DOHH2 (cell line): ENCODE results near the gene PDILT.

Experiments
- H3F3A ChIP-seq: fragments of 200-600 bp; sonication (generic), shearing (Covaris generic); 2 replicates; pipeline ENCODE4 v1.6.0; 2016; ENCODE audit warnings: antibody characterized with exemption, mild to moderate bottlenecking; ENCODE audit not compliant: control insufficient read depth, insufficient read depth
- H3K27ac ChIP-seq: fragments of 200-600 bp; sonication (generic); 2 replicates; pipeline ENCODE4 v1.5.1; 2014; ENCODE audit warnings: low read depth, mild to moderate bottlenecking, low read length, moderate library complexity
- H3K27me3 ChIP-seq: fragments of 200-600 bp; sonication (generic); 2 replicates; pipeline ENCODE4 v1.6.1; 2014; ENCODE audit warnings: mild to moderate bottlenecking, low read length, mixed read lengths; ENCODE audit not compliant: control insufficient read depth
- H3K36me3 ChIP-seq: fragments of 200-600 bp; sonication (generic); 2 replicates; pipeline ENCODE4 v1.6.1; 2014; ENCODE audit warnings: mild to moderate bottlenecking, low read length, moderate library complexity, mixed read lengths; ENCODE audit not compliant: control insufficient read depth
- H3K4me1 ChIP-seq: fragments of 200-600 bp; sonication (generic); 2 replicates; pipeline ENCODE4 v1.6.1; 2014; ENCODE audit warnings: mild to moderate bottlenecking, low read length, mixed read lengths; ENCODE audit not compliant: control insufficient read depth
- H3K4me2 ChIP-seq: fragments of 200-600 bp; sonication (generic); 2 replicates; pipeline ENCODE4 v1.6.0; 2014; ENCODE audit warnings: mild to moderate bottlenecking, low read length, moderate library complexity
- H3K4me3 ChIP-seq: fragments of 200-600 bp; sonication (generic); 2 replicates; pipeline ENCODE4 v1.5.1; 2014; ENCODE audit warnings: mild to moderate bottlenecking, low read length, mixed read lengths
- H3K79me2 ChIP-seq: fragments of 200-600 bp; sonication (generic); 2 replicates; pipeline ENCODE4 v1.6.1; 2014; ENCODE audit warnings: mild to moderate bottlenecking, low read length, mixed read lengths; ENCODE audit not compliant: control insufficient read depth
- H3K9me2 ChIP-seq: fragments of 200-600 bp; sonication (generic); replicated peaks from 2 replicates; pipeline ENCODE4 v1.6.1; 2014; ENCODE audit warnings: mild to moderate bottlenecking, low read length, mixed read lengths; ENCODE audit not compliant: control insufficient read depth
- H3K9me3 ChIP-seq: fragments of 200-600 bp; sonication (generic); 2 replicates; pipeline ENCODE4 v1.6.1; 2014; ENCODE audit warnings: antibody characterized with exemption, low read length, mixed read lengths; ENCODE audit not compliant: control insufficient read depth, insufficient read depth
- H4K20me1 ChIP-seq: fragments of 200-600 bp; sonication (generic); 2 replicates; pipeline ENCODE4 v1.6.0; 2014; ENCODE audit warnings: low read depth, mild to moderate bottlenecking, antibody characterized with exemption, low read length, moderate library complexity; ENCODE audit not compliant: control insufficient read depth, insufficient read depth
- EZH2phosphoT487 ChIP-seq: fragments of 200-600 bp; sonication (generic); IDR thresholded peaks from 2 replicates; pipeline ENCODE4 v1.6.1; 2017; ENCODE audit warnings: borderline replicate concordance, mild to moderate bottlenecking, antibody characterized with exemption, low read length, moderate library complexity, mixed read lengths
- TF ChIP-seq, protein P1 (sequence below): fragments of 200-600 bp; sonication (generic); IDR thresholded peaks from one replicate; pipeline ENCODE4 v1.5.1; 2014; ENCODE audit warnings: antibody characterized with exemption, mild to moderate bottlenecking, low read depth, low read length; ENCODE audit not compliant: poor library complexity, severe bottlenecking

PDILT gene

DNA sequence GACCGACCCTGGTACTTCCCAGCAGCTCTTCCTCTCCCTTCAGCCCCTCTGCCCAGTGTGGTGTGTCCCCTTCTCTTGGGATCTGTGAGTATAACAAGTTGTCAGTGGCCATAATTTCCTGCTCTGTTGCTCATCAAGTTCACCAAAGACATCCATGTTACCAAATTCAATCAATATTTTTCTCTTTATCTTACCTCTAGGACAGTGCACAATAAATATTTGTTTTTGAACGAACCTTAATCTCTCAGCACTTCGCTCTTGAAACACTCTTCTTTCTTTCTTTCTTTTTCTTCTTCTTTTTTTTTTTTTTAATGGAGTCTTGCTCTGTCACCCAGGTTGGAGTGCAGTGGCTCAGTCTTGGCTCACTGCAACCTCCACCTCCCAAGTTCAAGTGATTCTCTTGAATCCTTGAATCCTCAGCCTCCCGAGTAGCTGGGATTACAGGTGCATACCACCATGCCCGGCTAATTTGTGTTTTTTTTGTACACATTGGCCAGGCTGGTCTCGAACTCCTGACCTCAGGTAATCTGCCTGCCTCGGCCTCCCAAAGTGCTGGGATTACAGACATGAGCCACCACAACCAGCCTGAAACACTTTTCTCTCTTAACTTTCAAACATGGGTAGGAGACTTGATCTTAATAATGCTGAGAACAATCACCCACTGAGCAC is 49.3 kb downstream of the PDILT start:
- Histone ChIP-seq H4K20me1 (no peaks in the 10 kb centered on the region), H3K27ac (no peak overlapping the region), H3K4me1 (no peaks in the 10 kb centered on the region), H3K79me2 (no peaks in the 10 kb centered on the region), H3K36me3 (no peaks in the 10 kb centered on the region), H3K9me3 (no peaks in the 10 kb centered on the region), H3K4me3 (no peak overlapping the region), H3K4me2 (no peak overlapping the region), H3K9me2 (no peaks in the 10 kb centered on the region), H3F3A (no peaks in the 10 kb centered on the region), H3K27me3 (no peaks in the 10 kb centered on the region)
- TF ChIP-seq, protein P1, sequence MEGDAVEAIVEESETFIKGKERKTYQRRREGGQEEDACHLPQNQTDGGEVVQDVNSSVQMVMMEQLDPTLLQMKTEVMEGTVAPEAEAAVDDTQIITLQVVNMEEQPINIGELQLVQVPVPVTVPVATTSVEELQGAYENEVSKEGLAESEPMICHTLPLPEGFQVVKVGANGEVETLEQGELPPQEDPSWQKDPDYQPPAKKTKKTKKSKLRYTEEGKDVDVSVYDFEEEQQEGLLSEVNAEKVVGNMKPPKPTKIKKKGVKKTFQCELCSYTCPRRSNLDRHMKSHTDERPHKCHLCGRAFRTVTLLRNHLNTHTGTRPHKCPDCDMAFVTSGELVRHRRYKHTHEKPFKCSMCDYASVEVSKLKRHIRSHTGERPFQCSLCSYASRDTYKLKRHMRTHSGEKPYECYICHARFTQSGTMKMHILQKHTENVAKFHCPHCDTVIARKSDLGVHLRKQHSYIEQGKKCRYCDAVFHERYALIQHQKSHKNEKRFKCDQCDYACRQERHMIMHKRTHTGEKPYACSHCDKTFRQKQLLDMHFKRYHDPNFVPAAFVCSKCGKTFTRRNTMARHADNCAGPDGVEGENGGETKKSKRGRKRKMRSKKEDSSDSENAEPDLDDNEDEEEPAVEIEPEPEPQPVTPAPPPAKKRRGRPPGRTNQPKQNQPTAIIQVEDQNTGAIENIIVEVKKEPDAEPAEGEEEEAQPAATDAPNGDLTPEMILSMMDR = no peak
- no peak for TF ChIP-seq EZH2phosphoT487

DNA sequence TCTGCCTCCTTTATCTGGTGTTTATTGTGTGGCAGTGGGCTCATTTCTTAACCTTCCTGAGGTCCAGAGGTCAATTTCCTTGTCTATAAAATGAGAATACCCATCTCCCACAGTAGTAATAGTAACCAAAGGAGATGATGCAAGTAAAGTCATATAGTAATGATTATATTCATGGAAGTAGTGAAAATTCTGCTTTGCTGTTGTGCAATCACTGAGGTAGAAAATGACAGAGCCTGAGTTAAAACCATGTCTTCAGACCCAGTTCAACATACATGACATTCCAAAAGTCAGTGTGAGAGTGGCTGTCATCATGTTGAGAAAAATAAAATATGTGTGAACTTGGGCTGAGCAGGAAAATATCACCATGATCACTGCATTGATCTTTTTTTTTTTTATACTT is 51.2 kb downstream of the PDILT start:
- Histone ChIP-seq H3K4me1 (no peaks in the 10 kb centered on the region), H3K9me2 (no peaks in the 10 kb centered on the region), H3K9me3 (no peaks in the 10 kb centered on the region), H3K4me2 (no peak overlapping the region), H3K79me2 (no peaks in the 10 kb centered on the region), H3K4me3 (no peak overlapping the region), H4K20me1 (no peaks in the 10 kb centered on the region), H3K36me3 (no peaks in the 10 kb centered on the region), H3F3A (no peaks in the 10 kb centered on the region), H3K27ac (no peak overlapping the region), H3K27me3 (no peaks in the 10 kb centered on the region)
- no peak for TF ChIP-seq EZH2phosphoT487
- TF ChIP-seq, protein P1 = no peak

DNA sequence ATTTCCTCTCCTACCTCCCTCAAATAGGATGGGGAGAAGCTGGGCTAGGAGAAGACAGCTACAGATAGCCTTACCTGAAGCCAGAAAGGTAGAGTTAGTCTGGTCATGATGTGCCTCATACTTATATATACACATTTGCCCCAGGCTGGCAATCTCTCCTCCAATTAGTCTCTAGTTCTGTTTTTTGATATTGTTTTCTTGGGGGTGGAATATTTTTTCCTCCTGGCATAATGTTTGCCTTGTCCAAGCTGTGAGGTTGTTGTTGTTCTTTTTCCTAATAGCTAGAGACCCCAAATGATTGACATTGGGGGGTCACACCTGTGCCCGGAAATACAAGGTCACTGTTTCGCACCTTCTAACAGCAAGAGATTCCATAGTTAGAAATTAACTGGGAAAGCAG is 51.9 kb downstream of the PDILT start, which contains the start of gene UMOD:
UMOD (minus strand) TSS at position 101 of the 400 bp plus-strand sequence. CDS start 1,978 bp downstream, outside the sequence.
- Histone ChIP-seq H3K4me2 (no peak within 1 kb of the TSS), H3K27ac (no peak within 1 kb of the TSS), H3K4me1 (no peaks in the 10 kb centered on the region), H3K9me2 (no peaks in the 10 kb centered on the region), H3K9me3 (no peaks in the 10 kb centered on the region), H3F3A (no peaks in the 10 kb centered on the region), H3K36me3 (no peaks in the 10 kb centered on the region), H3K79me2 (no peaks in the 10 kb centered on the region), H3K4me3 (no peak within 1 kb of the TSS), H3K27me3 (no peaks in the 10 kb centered on the region), H4K20me1 (no peaks in the 10 kb centered on the region)
- TF ChIP-seq, protein P1 = no peak
- TF ChIP-seq EZH2phosphoT487 = no peak
